ENCODE data around the gene PRSS8. TPM values are rescaled to one million over a fixed set of nuclear protein-coding genes. Genes with fewer than 3 reads are reported as not detected.
"Not testable (repeated sequence)": the region's sequence is repeated elsewhere in the genome, so short reads cannot be mapped to it uniquely, and the experiment has no call there.

Gene PRSS8
- polyA plus RNA-seq (2012; ENCODE audit: missing spikeins) = 0.21 TPM

DNA sequence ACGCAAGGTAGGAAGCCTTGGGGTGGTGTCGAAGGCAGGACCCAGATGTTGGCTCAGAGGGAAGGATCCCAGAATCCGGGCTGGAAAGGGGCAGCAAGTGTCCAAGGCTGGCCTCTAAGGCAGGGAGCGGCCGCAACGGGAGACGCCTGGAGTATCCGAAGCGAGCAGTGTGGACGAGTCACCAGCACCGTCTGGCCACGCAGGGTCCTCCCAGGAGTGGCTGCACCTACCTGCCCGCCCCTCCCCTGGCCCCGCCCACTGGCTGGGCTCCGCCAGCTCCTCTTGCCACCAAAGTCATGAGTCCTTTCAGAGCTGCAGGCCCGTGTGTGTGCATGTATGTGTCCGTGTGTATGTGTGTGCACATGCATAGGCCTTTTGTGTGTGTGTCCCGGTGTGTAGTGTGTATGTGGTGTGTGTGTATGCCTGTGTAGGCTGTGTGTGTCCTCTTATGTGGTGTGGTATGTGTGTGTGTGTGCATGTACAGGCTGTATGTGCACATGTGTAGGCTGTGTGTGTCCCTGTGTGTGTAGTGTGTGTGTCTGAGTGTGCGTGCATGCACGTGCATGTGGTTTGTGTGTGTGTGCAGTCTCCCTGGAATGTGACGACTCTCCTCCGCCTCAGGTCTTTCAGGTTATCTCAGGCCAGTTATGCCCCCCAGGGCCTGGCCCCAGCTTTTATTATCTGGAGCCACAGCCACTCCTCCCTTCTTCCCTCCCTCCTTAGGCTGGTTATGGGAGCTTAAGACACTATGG lies at the start of gene PRSS8:
Gene PRSS8 (minus strand): TSS at position 193 of the 752 bp plus-strand sequence. CDS start 229 bp downstream, outside the sequence.
- FAIRE-seq = no peak
- no peak for TF ChIP-seq POLR2A (IDR thresholded peaks at IDR 0.05; ENCODE audit: low read depth, low read length)
- TF ChIP-seq TAF1 (IDR thresholded peaks at IDR 0.05; ENCODE audit: borderline replicate concordance, low read depth, low read length) = no peak
- no peak for TF ChIP-seq POLR2AphosphoS5 (IDR thresholded peaks at IDR 0.05; ENCODE audit: low read depth, low read length)
- DNase-seq (ENCODE audit: insufficient read length) = no peak

DNA sequence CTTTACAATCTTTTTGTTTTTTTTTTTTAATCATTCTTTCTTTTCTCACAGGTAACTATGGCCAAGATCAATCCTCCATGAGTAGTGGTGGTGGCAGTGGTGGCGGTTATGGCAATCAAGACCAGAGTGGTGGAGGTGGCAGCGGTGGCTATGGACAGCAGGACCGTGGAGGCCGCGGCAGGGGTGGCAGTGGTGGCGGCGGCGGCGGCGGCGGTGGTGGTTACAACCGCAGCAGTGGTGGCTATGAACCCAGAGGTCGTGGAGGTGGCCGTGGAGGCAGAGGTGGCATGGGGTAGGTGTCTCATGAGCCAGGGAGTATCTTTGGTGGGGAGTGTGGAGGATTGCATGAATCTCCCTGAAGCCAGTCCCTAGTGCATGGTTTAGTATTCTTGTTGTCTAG lies 49.4 kb upstream of the PRSS8 start:
- DNase-seq (ENCODE audit: insufficient read length) (no peak), FAIRE-seq (no peak)
- TF ChIP-seq TAF1 (IDR thresholded peaks at IDR 0.05; ENCODE audit: borderline replicate concordance, low read depth, low read length) (no peak), POLR2AphosphoS5 (IDR thresholded peaks at IDR 0.05; ENCODE audit: low read depth, low read length) (no peak), POLR2A (IDR thresholded peaks at IDR 0.05; ENCODE audit: low read depth, low read length) (no peak)

DNA sequence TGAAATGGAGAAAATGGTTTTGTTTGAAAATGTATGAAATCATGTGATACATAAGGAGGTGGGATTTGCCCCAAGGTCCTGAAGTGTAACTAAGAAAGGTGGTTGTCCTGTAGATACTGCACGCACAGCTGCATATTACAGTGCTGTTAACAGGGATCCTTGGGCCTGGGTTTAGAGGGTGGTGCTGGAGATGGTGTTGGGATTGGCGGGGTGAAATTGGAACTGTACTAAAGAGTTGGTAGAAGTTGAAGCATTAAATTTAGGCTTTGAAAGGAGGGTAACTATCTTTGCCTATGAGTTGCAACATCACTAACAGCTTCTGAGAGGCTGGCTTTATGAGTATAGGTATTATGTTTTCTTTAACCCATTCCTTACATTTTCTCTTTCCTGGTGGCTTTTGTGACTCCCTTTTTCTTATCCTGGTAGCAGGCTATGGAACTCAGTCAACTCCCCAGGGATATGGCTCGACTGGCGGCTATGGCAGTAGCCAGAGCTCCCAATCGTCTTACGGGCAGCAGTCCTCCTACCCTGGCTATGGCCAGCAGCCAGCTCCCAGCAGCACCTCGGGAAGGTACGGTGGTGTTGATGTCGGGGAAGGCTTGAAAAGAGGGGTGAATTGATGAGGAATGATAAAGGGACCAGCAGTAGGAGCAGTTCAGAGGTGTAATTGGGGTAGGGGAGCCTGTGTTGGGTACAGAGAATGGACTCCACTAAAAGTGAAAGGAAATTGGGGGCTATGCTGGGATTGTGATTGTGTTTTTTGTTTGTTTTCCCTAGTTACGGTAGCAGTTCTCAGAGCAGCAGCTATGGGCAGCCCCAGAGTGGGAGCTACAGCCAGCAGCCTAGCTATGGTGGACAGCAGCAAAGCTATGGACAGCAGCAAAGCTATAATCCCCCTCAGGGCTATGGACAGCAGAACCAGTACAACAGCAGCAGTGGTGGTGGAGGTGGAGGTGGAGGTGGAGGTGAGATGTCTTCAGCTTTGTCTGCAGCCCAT lies 48.2 kb upstream of the PRSS8 start:
- FAIRE-seq = no peak
- TF ChIP-seq POLR2A (IDR thresholded peaks at IDR 0.05; ENCODE audit: low read depth, low read length) (no peak; the same call in none of the 2 replicates), POLR2AphosphoS5 (IDR thresholded peaks at IDR 0.05; ENCODE audit: low read depth, low read length) (no peak), TAF1 (IDR thresholded peaks at IDR 0.05; ENCODE audit: borderline replicate concordance, low read depth, low read length) (no peak)
- DNase-seq (ENCODE audit: insufficient read length) = no peak

DNA sequence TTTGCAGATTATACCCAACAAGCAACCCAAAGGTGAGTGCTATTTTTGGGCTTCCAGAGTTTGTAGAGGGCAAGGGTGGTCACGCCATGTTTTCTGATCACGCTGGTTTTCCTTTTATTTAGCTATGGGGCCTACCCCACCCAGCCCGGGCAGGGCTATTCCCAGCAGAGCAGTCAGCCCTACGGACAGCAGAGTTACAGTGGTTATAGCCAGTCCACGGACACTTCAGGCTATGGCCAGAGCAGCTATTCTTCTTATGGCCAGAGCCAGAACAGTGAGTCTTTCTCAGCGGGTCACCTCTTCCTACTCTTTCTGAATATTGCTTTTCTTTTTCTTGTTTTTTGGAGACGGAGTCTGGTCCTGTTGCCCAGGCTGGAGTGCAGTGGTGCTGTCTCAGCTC lies 46.9 kb upstream of the PRSS8 start:
- DNase-seq (ENCODE audit: insufficient read length) (no peak), FAIRE-seq (no peak)
- TF ChIP-seq TAF1 (IDR thresholded peaks at IDR 0.05; ENCODE audit: borderline replicate concordance, low read depth, low read length) (no peak), POLR2A (IDR thresholded peaks at IDR 0.05; ENCODE audit: low read depth, low read length) (no peak), POLR2AphosphoS5 (IDR thresholded peaks at IDR 0.05; ENCODE audit: low read depth, low read length) (no peak)

DNA sequence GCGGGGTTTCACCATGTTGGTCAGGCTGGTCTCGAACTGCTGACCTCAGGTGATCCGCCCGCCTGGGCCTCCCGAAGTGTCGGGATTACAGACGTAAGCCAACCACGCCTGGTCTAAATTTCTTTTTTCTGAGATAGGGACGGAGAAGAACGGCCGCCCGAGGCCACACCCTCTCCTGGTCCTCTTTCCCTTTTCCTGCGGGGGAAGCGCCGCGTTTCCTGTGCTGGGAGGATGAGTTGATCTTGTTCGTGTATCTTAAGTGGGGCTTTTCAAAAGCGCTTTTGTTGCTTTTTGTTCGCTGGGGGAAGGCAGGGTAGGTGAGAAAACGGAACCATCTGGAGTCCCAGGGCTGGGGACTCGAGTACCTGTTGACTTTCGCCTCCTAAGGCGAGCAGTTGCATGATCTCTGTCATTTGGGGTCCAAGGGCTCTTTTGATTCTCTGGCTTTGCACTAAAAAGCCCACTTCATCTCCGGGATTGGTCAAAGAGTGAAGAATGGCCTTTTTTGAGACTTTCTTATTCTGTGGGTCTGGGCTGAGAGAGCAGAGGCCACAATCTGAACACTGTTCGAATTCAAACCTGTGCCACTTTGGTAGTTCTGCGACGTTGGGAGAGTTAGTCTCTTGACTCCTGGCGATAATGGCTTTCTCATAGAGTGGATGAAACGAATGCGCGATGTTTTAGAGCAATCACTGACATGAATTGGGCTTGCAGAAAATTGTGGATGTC lies 45.7 kb upstream of the PRSS8 start:
- FAIRE-seq (no peak), DNase-seq (ENCODE audit: insufficient read length) (no peak)
- TF ChIP-seq POLR2AphosphoS5 (IDR thresholded peaks at IDR 0.05; ENCODE audit: low read depth, low read length) (no peak; the same call in none of the 2 replicates), TAF1 (IDR thresholded peaks at IDR 0.05; ENCODE audit: borderline replicate concordance, low read depth, low read length) (no peak), POLR2A (IDR thresholded peaks at IDR 0.05; ENCODE audit: low read depth, low read length) (no peak)

DNA sequence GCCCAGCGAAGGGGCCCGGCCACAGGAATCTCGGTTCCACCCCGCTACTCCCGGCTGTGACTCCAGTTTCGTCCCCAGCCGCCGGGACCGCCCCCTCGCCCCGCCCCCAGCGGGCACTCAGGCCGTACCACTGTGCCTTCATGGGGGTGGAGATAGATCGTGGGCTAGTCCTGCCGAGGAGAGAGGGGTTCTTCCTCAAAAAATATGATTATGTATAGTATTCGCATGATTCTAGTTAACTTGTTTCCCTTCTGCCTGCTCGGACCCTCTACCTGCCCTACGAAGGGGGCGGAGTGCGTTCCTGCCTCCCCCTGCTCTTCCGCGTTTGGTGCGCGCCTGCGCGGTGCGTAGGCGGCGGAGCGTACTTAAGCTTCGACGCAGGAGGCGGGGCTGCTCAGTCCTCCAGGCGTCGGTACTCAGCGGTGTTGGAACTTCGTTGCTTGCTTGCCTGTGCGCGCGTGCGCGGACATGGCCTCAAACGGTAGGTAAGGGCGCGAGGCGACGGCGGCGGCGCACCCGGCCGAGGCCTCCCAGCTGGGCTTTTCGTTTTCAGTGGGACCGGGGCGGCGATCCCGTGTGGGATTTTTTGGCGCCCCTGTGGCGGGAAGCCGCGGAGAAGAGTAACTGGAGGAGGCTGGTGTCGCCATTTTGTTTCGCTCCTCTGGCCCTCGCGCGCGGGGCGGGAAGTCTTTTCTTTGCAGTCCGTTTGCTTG lies 44.4 kb upstream of the PRSS8 start, which contains the start of gene FUS:
Gene FUS (plus strand): TSS at position 393 of the 713 bp plus-strand sequence. CDS start 76 bp downstream, at position 469.
- peak; percentile 88 for DNase-seq (ENCODE audit: insufficient read length)
- peak; percentile 98 for FAIRE-seq
- TF ChIP-seq POLR2A (IDR thresholded peaks at IDR 0.05; ENCODE audit: low read depth, low read length) (peak; percentile 100), TAF1 (IDR thresholded peaks at IDR 0.05; ENCODE audit: borderline replicate concordance, low read depth, low read length) (peak; percentile 100), POLR2AphosphoS5 (IDR thresholded peaks at IDR 0.05; ENCODE audit: low read depth, low read length) (peak; percentile 100)

DNA sequence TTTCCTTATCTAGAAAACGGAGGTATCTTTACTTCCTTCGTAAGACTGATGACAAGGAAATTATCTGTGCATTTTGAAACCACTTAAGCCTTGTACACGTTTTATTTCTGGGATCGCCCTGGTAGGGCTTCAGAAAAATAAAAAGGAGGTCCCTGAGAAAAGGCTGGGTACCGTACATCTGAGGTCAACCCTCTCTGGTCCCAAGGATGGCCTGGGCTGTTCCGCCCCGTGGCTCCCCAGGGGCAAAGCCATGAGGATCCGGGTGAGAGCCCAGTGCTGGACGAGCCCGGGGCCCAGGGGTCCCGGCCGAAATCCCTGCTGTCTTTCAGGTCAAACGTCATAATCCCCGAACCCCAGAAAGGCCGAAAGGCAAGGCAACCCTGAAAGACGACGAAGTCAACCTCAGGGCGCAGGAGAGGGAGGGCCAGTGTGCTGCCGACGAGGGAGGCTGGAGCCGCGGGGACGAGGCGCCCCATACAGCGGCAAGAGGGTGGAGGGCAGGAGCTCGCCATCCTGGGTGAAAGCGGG lies 43.8 kb upstream of the PRSS8 start:
- no peak for FAIRE-seq
- DNase-seq (ENCODE audit: insufficient read length) = no peak
- TF ChIP-seq POLR2AphosphoS5 (IDR thresholded peaks at IDR 0.05; ENCODE audit: low read depth, low read length) = no peak
- TF ChIP-seq POLR2A (IDR thresholded peaks at IDR 0.05; ENCODE audit: low read depth, low read length) = no peak
- TF ChIP-seq TAF1 (IDR thresholded peaks at IDR 0.05; ENCODE audit: borderline replicate concordance, low read depth, low read length) = no peak

DNA sequence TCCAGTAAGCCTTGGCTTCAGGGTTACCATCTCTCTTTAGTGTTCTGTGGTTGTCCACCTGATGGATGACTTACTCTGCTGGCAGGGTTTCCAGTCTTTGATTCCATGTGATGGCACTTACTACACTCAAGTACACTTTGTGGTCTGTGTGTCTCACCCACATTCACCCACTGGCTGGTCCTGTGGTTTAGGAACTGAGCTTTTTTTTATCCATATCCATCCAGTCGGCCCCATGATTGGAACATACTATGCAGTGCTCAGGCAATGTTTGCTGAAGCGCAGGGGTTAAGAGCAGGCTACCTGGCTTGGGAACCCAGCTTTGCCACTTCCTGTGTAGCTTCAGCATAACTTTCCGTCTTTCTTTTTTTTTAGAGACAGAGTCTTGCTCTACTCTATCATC lies 41.6 kb upstream of the PRSS8 start:
- FAIRE-seq = no peak
- TF ChIP-seq POLR2A (IDR thresholded peaks at IDR 0.05; ENCODE audit: low read depth, low read length) (no peak), POLR2AphosphoS5 (IDR thresholded peaks at IDR 0.05; ENCODE audit: low read depth, low read length) (no peak), TAF1 (IDR thresholded peaks at IDR 0.05; ENCODE audit: borderline replicate concordance, low read depth, low read length) (no peak)
- no peak for DNase-seq (ENCODE audit: insufficient read length)

DNA sequence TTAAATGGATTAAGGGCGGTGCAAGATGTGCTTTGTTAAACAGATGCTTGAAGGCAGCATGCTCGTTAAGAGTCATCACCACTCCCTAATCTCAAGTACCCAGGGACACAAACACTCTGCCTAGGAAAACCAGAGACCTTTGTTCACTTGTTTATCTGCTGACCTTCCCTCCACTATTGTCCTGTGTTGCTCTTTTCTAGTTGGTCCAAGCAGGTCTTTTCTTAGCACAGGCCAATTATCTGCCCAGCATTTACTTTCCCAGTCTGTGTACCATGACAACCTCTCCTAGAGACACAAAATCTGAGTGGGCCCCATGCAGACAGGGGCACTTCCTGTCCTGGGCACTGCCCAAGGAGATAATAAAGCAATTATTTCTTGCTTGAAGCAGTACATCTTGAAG lies 34.5 kb upstream of the PRSS8 start:
- not testable (repeated sequence) for DNase-seq (ENCODE audit: insufficient read length); FAIRE-seq

DNA sequence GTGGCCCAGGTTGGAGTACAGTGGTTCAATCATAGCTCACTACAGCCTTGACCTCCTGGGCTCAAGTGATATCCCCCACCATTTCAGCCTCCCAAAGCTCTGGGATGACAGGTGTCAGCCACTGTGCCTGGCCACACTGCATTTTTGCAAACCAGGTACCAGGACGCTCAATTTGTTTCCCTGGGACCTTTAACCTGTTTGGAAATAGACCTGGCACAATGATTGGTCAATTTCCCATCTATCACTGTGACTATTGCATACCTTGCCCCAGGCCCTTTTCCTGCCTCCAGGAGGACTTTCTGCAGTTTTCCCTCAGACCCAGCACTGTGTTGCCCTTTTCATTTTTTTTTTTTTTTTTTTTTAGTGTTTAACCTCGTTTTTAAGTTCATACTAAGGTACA lies 33.3 kb upstream of the PRSS8 start:
- FAIRE-seq = no peak
- TF ChIP-seq POLR2AphosphoS5 (IDR thresholded peaks at IDR 0.05; ENCODE audit: low read depth, low read length) (no peak), POLR2A (IDR thresholded peaks at IDR 0.05; ENCODE audit: low read depth, low read length) (no peak), TAF1 (IDR thresholded peaks at IDR 0.05; ENCODE audit: borderline replicate concordance, low read depth, low read length) (no peak)
- DNase-seq (ENCODE audit: insufficient read length) = no peak
